ENCODE measurements around the gene CASZ1.

The CASZ1 gene

GRCh38 chr1:10673109-10673711 lies 123.2 kb downstream of the CASZ1 start:
- no peak for DNase-seq (ENCODE audit: low read depth in 2 of 2)

GRCh38 chr1:10672343-10673050 lies 123.9 kb downstream of the CASZ1 start:
- no peak for DNase-seq (ENCODE audit: low read depth in 2 of 2)

GRCh38 chr1:10671622-10672342 lies 124.7 kb downstream of the CASZ1 start:
- DNase-seq (ENCODE audit: low read depth in 2 of 2): no peak

DNA sequence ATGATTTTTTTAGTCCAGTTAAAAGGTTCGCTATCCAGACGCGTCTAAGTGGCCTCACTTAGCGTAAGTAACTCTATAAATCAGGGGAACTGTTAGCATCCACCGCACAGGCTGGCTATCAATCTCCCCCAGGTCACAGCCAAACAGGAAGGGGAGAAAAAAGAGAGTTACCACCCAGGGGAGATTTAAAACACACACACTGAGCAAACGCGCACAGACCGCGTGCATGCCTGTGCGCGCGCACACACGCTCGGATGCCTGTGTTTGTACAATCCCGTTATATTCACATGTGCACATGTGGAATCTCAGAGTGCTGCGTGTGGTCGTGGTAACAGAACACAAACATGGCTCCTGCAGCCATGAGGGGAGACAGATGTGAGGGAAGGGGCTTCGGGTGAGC lies 125.4 kb downstream of the CASZ1 start:
- DNase-seq (ENCODE audit: low read depth in 2 of 2): no peak

DNA sequence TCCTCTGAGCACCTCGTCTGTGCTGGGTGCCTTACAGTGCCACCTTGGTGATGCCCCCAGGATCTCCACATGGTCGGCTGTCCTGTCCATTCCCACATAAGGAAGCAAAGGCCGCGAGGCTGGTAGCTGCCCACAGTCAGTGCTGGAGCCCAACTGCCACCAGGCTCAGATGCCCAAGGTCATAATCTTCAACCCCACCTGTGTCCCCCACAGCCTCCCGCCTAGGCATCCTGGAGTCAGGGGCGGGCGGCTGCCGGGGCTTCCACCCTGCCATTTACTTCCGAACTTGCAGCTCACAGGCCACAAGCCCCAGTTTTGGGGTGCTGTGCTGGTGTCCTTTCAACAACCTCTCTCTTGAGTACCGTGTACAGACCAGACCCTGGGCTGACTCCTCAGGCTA lies 126.3 kb downstream of the CASZ1 start:
- no peak for DNase-seq (ENCODE audit: low read depth in 2 of 2)

GRCh38 chr1:10669570-10669969 lies 126.9 kb downstream of the CASZ1 start:
- DNase-seq (ENCODE audit: low read depth in 2 of 2): no peak

- DNase-seq (ENCODE audit: low read depth in 2 of 2): no peak
Observed at GRCh38 chr1:10667861-10668761, 128.3 kb downstream of the CASZ1 start.

DNA sequence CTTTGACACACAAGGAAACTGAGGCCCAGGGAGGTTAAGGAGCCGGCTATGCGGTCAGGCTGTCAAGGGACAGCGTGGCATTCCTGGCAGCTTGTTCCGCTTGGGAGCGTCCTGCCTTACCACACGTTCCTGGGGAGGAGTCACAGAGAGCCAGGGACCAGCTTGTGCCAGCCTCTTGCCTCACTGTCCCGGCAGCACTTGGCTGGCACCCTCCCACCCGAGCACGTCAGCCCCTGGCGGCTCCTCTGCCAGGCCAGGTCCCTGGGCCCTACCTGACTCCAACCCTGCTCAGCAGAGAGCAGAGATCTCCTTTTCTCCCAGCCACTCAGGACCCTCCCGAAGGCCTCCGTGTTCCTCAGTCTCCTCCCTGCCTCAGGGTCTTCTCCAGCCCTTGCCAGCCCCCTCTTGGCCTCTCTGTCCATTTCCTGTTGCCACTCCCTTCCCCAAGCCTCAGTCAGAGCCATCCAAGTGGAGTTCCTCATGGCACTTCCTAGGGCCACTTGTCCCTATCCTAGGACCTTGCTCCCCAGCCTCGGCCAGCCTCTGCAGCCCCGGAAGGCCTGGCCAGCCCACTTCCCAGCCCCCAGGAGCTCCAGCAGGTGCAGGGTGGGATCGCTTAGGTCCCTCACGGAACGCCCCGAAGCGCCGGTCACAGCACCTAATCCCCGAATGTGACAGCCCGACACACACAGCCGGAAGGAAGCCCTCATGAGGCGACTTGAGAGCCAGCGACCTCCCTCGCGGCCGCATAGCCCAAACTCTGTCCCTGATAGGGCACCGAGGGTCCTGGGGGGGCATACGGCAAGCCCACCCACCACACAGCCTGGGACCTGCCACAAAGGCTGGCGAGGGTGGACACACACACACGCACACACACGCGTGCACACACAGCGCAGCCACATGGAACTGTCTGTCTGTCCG lies 130.3 kb downstream of the CASZ1 start:
- DNase-seq (ENCODE audit: low read depth in 2 of 2): no peak

GRCh38 chr1:10665226-10665625 lies 131.2 kb downstream of the CASZ1 start:
- no peak for DNase-seq (ENCODE audit: low read depth in 2 of 2)

- no peak for DNase-seq (ENCODE audit: low read depth in 2 of 2)
Observed at GRCh38 chr1:10664251-10664650, 132.2 kb downstream of the CASZ1 start.

DNA sequence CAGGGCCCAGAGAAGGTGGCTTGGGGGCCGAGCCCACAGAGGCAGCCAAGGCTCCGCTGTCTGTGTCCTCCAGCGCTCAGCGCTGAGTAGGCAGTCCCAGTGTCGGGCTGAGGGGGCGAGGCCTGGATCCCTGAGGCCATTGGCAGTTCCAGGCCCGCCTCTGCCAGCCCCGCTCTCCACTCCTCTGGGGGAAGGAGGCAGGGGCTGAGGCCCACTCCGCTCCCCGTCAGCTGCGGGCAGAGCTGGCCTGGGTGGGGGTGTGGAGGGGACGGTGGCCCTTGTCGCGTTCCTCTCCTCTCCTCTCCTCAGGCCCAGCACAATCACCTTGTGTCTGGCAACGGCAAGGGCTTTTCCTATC lies 132.8 kb downstream of the CASZ1 start:
- no peak for DNase-seq (ENCODE audit: low read depth in 2 of 2)

DNA sequence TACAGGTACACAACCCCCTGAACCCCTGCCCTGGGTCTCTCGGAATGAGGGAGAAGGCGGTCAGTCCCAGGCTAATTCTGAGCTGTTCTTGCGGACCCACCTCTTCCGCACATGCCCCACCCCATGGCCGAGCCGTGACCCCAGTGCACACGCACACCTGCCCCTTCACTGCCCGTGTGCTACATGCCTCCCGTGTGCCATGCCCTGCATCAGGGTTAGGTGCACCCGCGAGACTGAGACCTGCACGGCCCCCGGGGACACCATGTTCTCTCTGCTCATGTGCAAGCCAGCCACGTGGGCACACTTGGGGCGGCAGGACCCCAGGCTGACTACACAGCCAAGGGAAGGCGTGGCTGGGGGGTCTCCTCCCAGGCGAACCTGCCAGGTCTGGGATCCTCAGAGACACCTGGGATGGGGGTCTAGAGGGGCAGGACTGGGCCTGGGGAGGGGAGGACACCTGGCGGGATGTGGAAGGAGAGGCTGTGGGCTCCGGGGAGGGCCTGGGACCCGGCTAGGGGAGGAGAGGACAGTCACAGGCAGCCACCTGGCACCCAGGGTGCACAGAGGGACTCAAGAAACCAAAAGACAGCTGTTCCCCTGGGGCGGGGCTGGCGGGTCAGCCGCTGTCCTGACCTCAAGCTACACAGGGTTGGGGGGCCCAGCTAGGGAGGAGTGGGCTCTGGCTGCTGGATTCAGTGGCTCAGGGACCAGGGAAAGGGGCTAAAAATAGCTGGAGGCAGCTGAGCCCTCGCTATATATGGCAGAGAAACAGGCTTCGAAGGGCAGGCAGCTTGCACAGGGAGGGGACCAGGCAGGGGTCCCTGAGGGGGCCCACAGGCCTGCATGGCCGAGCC lies 133.4 kb downstream of the CASZ1 start:
- no peak for DNase-seq (ENCODE audit: low read depth in 2 of 2)

DNA sequence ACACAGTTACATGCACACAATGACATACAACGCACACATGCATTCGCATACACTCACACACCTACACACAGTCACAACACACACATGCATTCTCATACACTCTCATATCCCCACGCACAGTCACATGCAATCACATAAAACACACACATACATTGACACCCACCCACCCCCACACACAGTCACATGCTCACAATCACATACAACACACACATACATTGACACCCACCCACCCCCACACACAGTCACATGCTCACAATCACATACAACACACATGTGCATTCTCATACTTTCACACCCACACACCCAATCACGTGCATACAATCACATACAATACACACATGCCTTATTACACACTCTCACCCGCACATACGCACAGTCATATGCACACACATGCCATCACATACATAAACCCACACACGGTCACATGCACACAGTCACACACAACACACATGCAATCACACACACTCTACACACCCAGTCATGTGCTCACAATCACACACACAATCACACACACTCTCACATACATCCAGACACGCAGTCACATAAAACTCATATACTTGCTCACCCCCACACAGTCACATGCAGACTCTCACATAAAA lies 134.3 kb downstream of the CASZ1 start:
- no peak for DNase-seq (ENCODE audit: low read depth in 2 of 2)

GRCh38 chr1:10661453-10661852 lies 135.0 kb downstream of the CASZ1 start:
- DNase-seq (ENCODE audit: low read depth in 2 of 2): no peak

- no peak for DNase-seq (ENCODE audit: low read depth in 2 of 2)
Observed at GRCh38 chr1:10659646-10660540, 136.6 kb downstream of the CASZ1 start.

- DNase-seq (ENCODE audit: low read depth in 2 of 2): no peak
Observed at GRCh38 chr1:10659218-10659617, 137.2 kb downstream of the CASZ1 start.

GRCh38 chr1:10658396-10659066 lies 137.9 kb downstream of the CASZ1 start:
- DNase-seq (ENCODE audit: low read depth in 2 of 2): no peak

Data from stimulated activated CD4-positive, alpha-beta T cell treated with anti-CD3 and anti-CD28 coated beads, Interleukin-1b, Interleukin-23, amount 100 ng/mL, for 4 hours (primary cell).